Endothelial cell of umbilical vein (primary cell): Measurements from ENCODE around the gene CYFIP2. TPM values are rescaled to one million over a fixed set of nuclear protein-coding genes. Genes with fewer than 3 reads are reported as not detected.

Experiments
- BruUV-seq: library from RNA; stranded (reverse); fragments of 400-500 nt; replicated peaks from 2 replicates; lab custom pipeline; 2021; lab: Mats Ljungman, UMichigan
- CTCF ChIA-PET: fragments of 300-600, 350-600 bp; sonication (Branson Sonifier 250); formaldehyde crosslinking; loops from one replicate; lab custom pipeline; 2021; ENCODE audit warnings: antibody characterized with exemption, inconsistent platforms; lab: Charles Lee
- POLR2A ChIA-PET: fragments of 300-600, 350-600 bp; sonication (Branson Sonifier 250); formaldehyde crosslinking; loops from one replicate; lab custom pipeline; 2021; ENCODE audit warnings: antibody characterized with exemption, inconsistent platforms; lab: Charles Lee
- DNase-seq: peaks from one replicate; pipeline ENCODE4 v3.0.0-alpha.2; 2011; ENCODE audit warnings: low read depth, low spot score
- FAIRE-seq: peaks from 2 replicates; lab custom pipeline; 2011; peaks lifted over from hg19 to GRCh38; lab: Jason Lieb, UNC
- H2AFZ ChIP-seq: 2 replicates; pipeline ENCODE4 v1.6.0; 2012; ENCODE audit warnings: low read depth, low read length, control low read depth, inconsistent platforms
- H3K27ac ChIP-seq: 2 replicates; pipeline ENCODE4 v1.5.1; 2011; ENCODE audit warnings: low read depth, mild to moderate bottlenecking, control low read depth, low read length, moderate library complexity; ENCODE audit not compliant: insufficient read depth
- H3K27me3 ChIP-seq, 2 experiments: 2 replicates each; pipeline versions ENCODE4 v1.6.0 to v1.6.1; 2011; ENCODE audit warnings: low read length in 2 of 2, mixed read lengths in 1 of 2; ENCODE audit not compliant: control insufficient read depth in 2 of 2, insufficient read depth in 2 of 2
- H3K36me3 ChIP-seq, 2 experiments: 2 replicates in 1 of 2; 3 replicates in 1 of 2; pipeline ENCODE4 v1.5.1; 2011; ENCODE audit warnings: low read length in 2 of 2, mild to moderate bottlenecking in 1 of 2, moderate library complexity in 1 of 2; ENCODE audit not compliant: control insufficient read depth in 2 of 2, insufficient read depth in 2 of 2; ENCODE audit errors: extremely low read depth in 1 of 2
- H3K4me1 ChIP-seq: 3 replicates; pipeline ENCODE4 v1.5.1; 2011; ENCODE audit warnings: mild to moderate bottlenecking, low read length; ENCODE audit not compliant: control insufficient read depth, insufficient read depth; ENCODE audit errors: extremely low read depth
- H3K4me2 ChIP-seq: 2 replicates; pipeline ENCODE4 v1.6.1; 2011; ENCODE audit warnings: low read length, control low read depth, mixed read lengths; ENCODE audit not compliant: insufficient read depth
- H3K4me3 ChIP-seq, 3 experiments: fragments of 200-600 bp in 1 of 3; sonication (generic), shearing (Covaris generic) in 1 of 3; replicated peaks in 1 of 3; 2 replicates each; pipeline ENCODE4 v1.5.1; 2011 to 2016; ENCODE audit warnings: control low read depth in 3 of 3, low read length in 3 of 3, mild to moderate bottlenecking in 2 of 3, inconsistent platforms in 1 of 3, low read depth in 1 of 3, moderate library complexity in 1 of 3; ENCODE audit not compliant: insufficient read depth in 1 of 3
- H3K79me2 ChIP-seq: 2 replicates; pipeline ENCODE4 v1.6.0; 2012; ENCODE audit warnings: low read length, inconsistent platforms; ENCODE audit not compliant: control insufficient read depth, insufficient read depth
- H3K9ac ChIP-seq: replicated peaks from 2 replicates; pipeline ENCODE3; 2011; ENCODE audit warnings: low read length, control low read depth; ENCODE audit not compliant: insufficient read depth; ENCODE audit errors: extremely low read depth
- H3K9me1 ChIP-seq: replicated peaks from 3 replicates; pipeline ENCODE4 v1.6.0; 2011; ENCODE audit warnings: mild to moderate bottlenecking, low read length; ENCODE audit not compliant: control insufficient read depth, insufficient read depth; ENCODE audit errors: extremely low read depth
- H3K9me3 ChIP-seq: replicated peaks from 2 replicates; pipeline ENCODE4 v1.5.1; 2012; ENCODE audit warnings: low read length, inconsistent platforms; ENCODE audit not compliant: control insufficient read depth, insufficient read depth
- H4K20me1 ChIP-seq: replicated peaks from 2 replicates; pipeline ENCODE3; 2011; ENCODE audit warnings: mild to moderate bottlenecking, low read length; ENCODE audit not compliant: control insufficient read depth, insufficient read depth; ENCODE audit errors: extremely low read depth
- FOS ChIP-seq: IDR thresholded peaks from 2 replicates; pipeline ENCODE4 v1.6.1; 2011; ENCODE audit warnings: mild to moderate bottlenecking, low read length, moderate library complexity, borderline replicate concordance; ENCODE audit not compliant: insufficient read depth
- GATA2 ChIP-seq: IDR thresholded peaks from 2 replicates; pipeline ENCODE4 v1.7.0; 2011; ENCODE audit warnings: low read depth, mild to moderate bottlenecking, moderate library complexity, mixed read lengths, low read length; ENCODE audit not compliant: insufficient read length, insufficient read depth
- JUN ChIP-seq: IDR thresholded peaks from 2 replicates; pipeline ENCODE4 v1.6.1; 2011; ENCODE audit warnings: borderline replicate concordance, low read depth; ENCODE audit not compliant: insufficient read length, insufficient read depth
- MYC ChIP-seq: IDR thresholded peaks from one replicate; pipeline ENCODE4 v1.6.1; 2011; ENCODE audit warnings: mild to moderate bottlenecking, low read depth, low read length
- POLR2AphosphoS5 ChIP-seq: IDR thresholded peaks from 2 replicates; pipeline ENCODE4 v1.6.1; 2012; ENCODE audit warnings: low read depth, mild to moderate bottlenecking, control low read depth, low read length, moderate library complexity; ENCODE audit not compliant: insufficient read depth
- dilution Hi-C: fragments of 300-500 bp; cut with MboI; formaldehyde crosslinking; loops from one replicate; pipeline ENCODE4 v1.15.0; 2019; ENCODE audit warnings: low sequenced_read_pairs; ENCODE audit not compliant: extremely low pct_ligation_motif_present
- intact Hi-C: fragments of 100-400 bp; cut with micrococcal nuclease; formaldehyde crosslinking; loops from one replicate; pipeline ENCODE4 v1.10.0; 2022
- polyA plus RNA-seq, 4 experiments: library from polyadenylated mRNA; depleted of rRNA in 3 of 4; stranded (reverse) in 3 of 4; unstranded in 1 of 4; fragments of >200 nt; gene quantifications; 2 replicates each; pipeline versions ENCODE4 v1.2.1 to v1.2.3, GENCODE V29; 2011 to 2012; ENCODE audit warnings: missing spikeins in 1 of 4
- total RNA-seq: library from RNA; stranded (reverse); gene quantifications from 2 replicates; pipeline ENCODE4 v1.2.3, GENCODE V29; 2021
- TF ChIP-seq, protein P1 (sequence below), 2 donors: IDR thresholded peaks; 1 replicate in 1 of 2; 2 replicates in 1 of 2; pipeline ENCODE4 v1.5.1; 2011; ENCODE audit warnings: low read length in 2 of 2, mild to moderate bottlenecking in 2 of 2, moderate library complexity in 2 of 2, control low read depth in 1 of 2, inconsistent platforms in 1 of 2, low read depth in 1 of 2; ENCODE audit not compliant: insufficient read depth in 1 of 2; ENCODE audit errors: extremely low read depth in 1 of 2
- TF ChIP-seq, protein P2 (sequence below): IDR thresholded peaks from 2 replicates; pipeline ENCODE4 v1.6.1; 2011; ENCODE audit not compliant: insufficient read depth, insufficient read length

Gene CYFIP2
- total and polyA plus RNA-seq, 2 donors (not counting 3 experiments of a cell fraction or from before 2014, with no cell fraction given) = 9.2 to 22.4 TPM

DNA sequence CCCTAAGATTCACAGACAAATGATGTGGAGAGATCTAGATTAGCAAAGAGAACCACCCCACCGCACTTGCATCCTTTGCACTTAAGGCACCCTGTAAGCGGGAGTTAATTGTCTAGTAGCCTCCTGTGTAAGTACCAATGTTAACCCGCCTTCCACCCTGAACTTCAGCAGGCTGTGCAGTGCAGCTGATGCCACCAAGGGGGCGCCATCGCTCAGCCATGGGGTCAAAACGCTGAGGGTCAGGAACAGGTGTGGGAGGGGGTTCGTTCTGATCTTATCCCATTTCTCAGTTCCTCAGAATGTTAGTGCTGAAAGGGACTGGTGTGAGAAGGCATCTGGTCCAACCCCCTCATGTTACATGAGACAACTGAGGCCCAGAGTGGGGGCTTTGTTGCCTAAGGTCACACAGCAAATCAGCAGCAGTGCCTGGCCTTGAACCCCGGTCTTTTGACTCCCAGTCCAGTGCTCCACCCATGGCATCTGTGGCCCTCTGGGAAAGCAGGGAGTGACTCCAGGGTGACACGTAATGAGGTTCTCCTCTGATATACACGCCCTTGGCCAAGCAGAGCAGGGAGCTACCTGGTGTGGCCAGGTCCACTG lies 57.3 kb downstream of the CYFIP2 start:
- POLR2A ChIA-PET = no interaction called here
- CTCF ChIA-PET = interaction anchor here (0.9 to 1.4 kb wide), 2 partner anchors 20 to 61 kb away, joined by 3 read pairs; no protein-coding TSS in a partner anchor
- no peaks in the 10 kb centered on the region for H3K36me3 ChIP-seq
- no peaks in the 10 kb centered on the region for H3K4me1 ChIP-seq
- H3K79me2 ChIP-seq = no peaks in the 10 kb centered on the region
- BruUV-seq = no TSS peak
- H3K27ac ChIP-seq = no peak overlapping the region
- H3K9me1 ChIP-seq = no peaks in the 10 kb centered on the region
- H3K9me3 ChIP-seq = no peaks in the 10 kb centered on the region
- no peak overlapping the region for H3K4me2 ChIP-seq
- H3K4me3 ChIP-seq = no peak overlapping the region
- intact Hi-C loops (no loop called here), dilution Hi-C loops (no loop called here)
- H3K9ac ChIP-seq = no peak overlapping the region
- no peaks in the 10 kb centered on the region for H4K20me1 ChIP-seq
- FAIRE-seq = no peak
- no peaks in the 10 kb centered on the region for H3K27me3 ChIP-seq
- no peak overlapping the region for H2AFZ ChIP-seq
- DNase-seq = no peak
- TF ChIP-seq, protein P1, sequence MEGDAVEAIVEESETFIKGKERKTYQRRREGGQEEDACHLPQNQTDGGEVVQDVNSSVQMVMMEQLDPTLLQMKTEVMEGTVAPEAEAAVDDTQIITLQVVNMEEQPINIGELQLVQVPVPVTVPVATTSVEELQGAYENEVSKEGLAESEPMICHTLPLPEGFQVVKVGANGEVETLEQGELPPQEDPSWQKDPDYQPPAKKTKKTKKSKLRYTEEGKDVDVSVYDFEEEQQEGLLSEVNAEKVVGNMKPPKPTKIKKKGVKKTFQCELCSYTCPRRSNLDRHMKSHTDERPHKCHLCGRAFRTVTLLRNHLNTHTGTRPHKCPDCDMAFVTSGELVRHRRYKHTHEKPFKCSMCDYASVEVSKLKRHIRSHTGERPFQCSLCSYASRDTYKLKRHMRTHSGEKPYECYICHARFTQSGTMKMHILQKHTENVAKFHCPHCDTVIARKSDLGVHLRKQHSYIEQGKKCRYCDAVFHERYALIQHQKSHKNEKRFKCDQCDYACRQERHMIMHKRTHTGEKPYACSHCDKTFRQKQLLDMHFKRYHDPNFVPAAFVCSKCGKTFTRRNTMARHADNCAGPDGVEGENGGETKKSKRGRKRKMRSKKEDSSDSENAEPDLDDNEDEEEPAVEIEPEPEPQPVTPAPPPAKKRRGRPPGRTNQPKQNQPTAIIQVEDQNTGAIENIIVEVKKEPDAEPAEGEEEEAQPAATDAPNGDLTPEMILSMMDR (IDR thresholded peaks at IDR 0.05; ENCODE audit: extremely low read depth in 1 of 2, insufficient read depth in 1 of 2, low read depth in 1 of 2, low read length in 2 of 2) = peak; percentile 19 to 27
- no peak for TF ChIP-seq GATA2
- TF ChIP-seq POLR2AphosphoS5 = no peak
- TF ChIP-seq, protein P2, sequence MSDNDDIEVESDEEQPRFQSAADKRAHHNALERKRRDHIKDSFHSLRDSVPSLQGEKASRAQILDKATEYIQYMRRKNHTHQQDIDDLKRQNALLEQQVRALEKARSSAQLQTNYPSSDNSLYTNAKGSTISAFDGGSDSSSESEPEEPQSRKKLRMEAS = no peak
- TF ChIP-seq MYC = no peak
- no peak for TF ChIP-seq FOS
- no peak for TF ChIP-seq JUN
